Natural killer cell (primary cell): ENCODE measurements around the gene IL17REL. TPM values are rescaled to one million over a fixed set of nuclear protein-coding genes. Genes with fewer than 3 reads are reported as not detected.
"Not testable (repeated sequence)": the region's sequence is repeated elsewhere in the genome, so short reads cannot be mapped to it uniquely, and the experiment has no call there.

ENCODE experiments used
- ATAC-seq, 3 donors: fragments of 150-1000 bp in 2 of 3; fragments of 200-7000 bp in 1 of 3; cut with Tn5 transposase; 1 replicate in 1 of 3; 2 replicates in 2 of 3; pipeline ENCODE4 v1.10.0; 2021; ENCODE audit warnings: mild to moderate bottlenecking in 2 of 3, moderate library complexity in 2 of 3
- DNase-seq, 2 donors: peaks; one replicate each; pipeline versions ENCODE4 v3.0.0 to v3.0.0-alpha.2; 2013 to 2021; ENCODE audit warnings: mixed read lengths in 1 of 2
- H3K27ac ChIP-seq: one replicate; pipeline ENCODE4 v1.5.1; 2013; ENCODE audit warnings: mild to moderate bottlenecking, low read length
- H3K27me3 ChIP-seq: one replicate; pipeline ENCODE4 v1.6.1; 2013; ENCODE audit warnings: low read length; ENCODE audit not compliant: control insufficient read depth, insufficient read depth
- H3K36me3 ChIP-seq: one replicate; pipeline ENCODE4 v1.6.1; 2013; ENCODE audit warnings: low read length; ENCODE audit not compliant: control insufficient read depth, insufficient read depth
- H3K4me1 ChIP-seq: one replicate; pipeline ENCODE4 v1.6.1; 2013; ENCODE audit warnings: low read length; ENCODE audit not compliant: control insufficient read depth, insufficient read depth
- H3K4me3 ChIP-seq: one replicate; pipeline ENCODE4 v1.5.1; 2013; ENCODE audit warnings: low read length
- H3K9me3 ChIP-seq: one replicate; pipeline ENCODE4 v1.6.1; 2013; ENCODE audit warnings: low read length; ENCODE audit not compliant: control insufficient read depth, insufficient read depth
- H3K27ac Mint-ChIP-seq, 2 donors: one replicate each; pipeline ENCODE4 v1.8.0; 2022; ENCODE audit warnings: mild to moderate bottlenecking in 2 of 2, mixed read lengths in 2 of 2, moderate library complexity in 1 of 2
- H3K27me3 Mint-ChIP-seq, 2 donors: one replicate each; pipeline ENCODE4 v1.8.0; 2022; ENCODE audit warnings: low read depth in 2 of 2, mixed read lengths in 2 of 2
- H3K36me3 Mint-ChIP-seq: one replicate; pipeline ENCODE4 v1.8.0; 2022; ENCODE audit warnings: mixed read lengths
- H3K4me1 Mint-ChIP-seq, 2 donors: one replicate each; pipeline ENCODE4 v1.8.0; 2022; ENCODE audit warnings: mixed read lengths in 2 of 2
- H3K4me3 Mint-ChIP-seq: one replicate; pipeline ENCODE4 v1.8.0; 2022; ENCODE audit warnings: mild to moderate bottlenecking, moderate library complexity, mixed read lengths
- H3K9me3 Mint-ChIP-seq, 2 donors: one replicate each; pipeline ENCODE4 v1.8.0; 2022; ENCODE audit warnings: mixed read lengths in 2 of 2
- WGBS: methylation state at CpG from one replicate; pipeline ENCODE4 v1.1.7; 2013; ENCODE audit warnings: missing lambda C conversion rate; ENCODE audit not compliant: insufficient coverage; 5-methylcytosine and 5-hydroxymethylcytosine counted together
- intact Hi-C: fragments of 100-400 bp; cut with micrococcal nuclease; formaldehyde crosslinking; loops from one replicate; pipeline ENCODE4 v1.14.2; 2022
- total RNA-seq, 4 donors: library from RNA; stranded (reverse); fragments of 120-200 nt in 1 of 4; gene quantifications; one replicate each; pipeline versions ENCODE4 v1.2.3 to v1.2.4, GENCODE V29; 2013 to 2022
- TF ChIP-seq, protein P1 (sequence below): fragments of 200-600 bp; IDR thresholded peaks from one replicate; pipeline ENCODE4 v1.8.0; 2022; ENCODE audit warnings: antibody characterized with exemption

IL17REL gene
- total RNA-seq, 3 donors from 2014 or later (not counting 1 experiment from before 2014, with no cell fraction given): not detected

DNA sequence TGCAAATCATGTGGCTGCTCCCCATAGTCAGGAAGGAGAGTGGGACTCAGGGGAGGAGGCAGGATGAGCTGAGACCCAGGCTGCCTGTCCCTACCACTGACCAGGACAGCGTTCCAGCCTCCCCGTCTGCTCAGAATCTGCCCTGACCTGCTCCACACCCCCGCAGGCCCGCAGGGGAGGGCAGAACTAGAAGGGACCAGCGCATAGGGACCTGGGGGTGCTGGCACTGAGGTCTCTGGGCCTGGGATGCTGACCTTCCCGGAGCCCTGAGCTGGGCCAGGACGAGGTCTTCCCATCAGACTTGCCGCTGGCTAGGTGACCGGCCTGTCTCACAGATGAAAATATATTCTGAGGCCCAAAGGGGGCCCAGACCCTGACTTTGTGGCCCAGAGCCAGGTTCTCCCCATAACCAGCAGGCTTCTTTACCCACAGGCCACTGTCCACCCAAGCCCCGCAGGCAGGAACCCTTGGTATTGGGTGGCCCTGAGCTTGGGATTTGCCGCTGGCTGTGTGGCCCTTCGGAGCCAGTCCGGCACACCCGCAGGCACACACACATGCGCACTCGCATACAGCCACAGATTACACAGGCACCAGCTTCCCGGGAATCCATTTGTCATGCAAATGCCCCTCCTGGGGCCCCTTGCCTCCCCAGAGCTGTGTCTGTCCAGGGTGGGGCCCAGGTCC lies 65.8 kb downstream of the IL17REL start:
- no peaks in the 10 kb centered on the region for H3K27me3 Mint-ChIP-seq
- Histone ChIP-seq H3K27ac (no peak overlapping the region), H3K9me3 (peaks cover 4% of the 10 kb centered on the region), H3K27me3 (no peaks in the 10 kb centered on the region), H3K36me3 (no peaks in the 10 kb centered on the region), H3K4me3 (no peak overlapping the region), H3K4me1 (peaks cover 24% of the 10 kb centered on the region)
- ATAC-seq: no peak
- TF ChIP-seq, protein P1, sequence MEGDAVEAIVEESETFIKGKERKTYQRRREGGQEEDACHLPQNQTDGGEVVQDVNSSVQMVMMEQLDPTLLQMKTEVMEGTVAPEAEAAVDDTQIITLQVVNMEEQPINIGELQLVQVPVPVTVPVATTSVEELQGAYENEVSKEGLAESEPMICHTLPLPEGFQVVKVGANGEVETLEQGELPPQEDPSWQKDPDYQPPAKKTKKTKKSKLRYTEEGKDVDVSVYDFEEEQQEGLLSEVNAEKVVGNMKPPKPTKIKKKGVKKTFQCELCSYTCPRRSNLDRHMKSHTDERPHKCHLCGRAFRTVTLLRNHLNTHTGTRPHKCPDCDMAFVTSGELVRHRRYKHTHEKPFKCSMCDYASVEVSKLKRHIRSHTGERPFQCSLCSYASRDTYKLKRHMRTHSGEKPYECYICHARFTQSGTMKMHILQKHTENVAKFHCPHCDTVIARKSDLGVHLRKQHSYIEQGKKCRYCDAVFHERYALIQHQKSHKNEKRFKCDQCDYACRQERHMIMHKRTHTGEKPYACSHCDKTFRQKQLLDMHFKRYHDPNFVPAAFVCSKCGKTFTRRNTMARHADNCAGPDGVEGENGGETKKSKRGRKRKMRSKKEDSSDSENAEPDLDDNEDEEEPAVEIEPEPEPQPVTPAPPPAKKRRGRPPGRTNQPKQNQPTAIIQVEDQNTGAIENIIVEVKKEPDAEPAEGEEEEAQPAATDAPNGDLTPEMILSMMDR: no peak
- WGBS: 97% methylated on average over 17 of the region's 17 CpGs
- intact Hi-C loops: no loop called here
- peak overlapping the region; percentile 84 to 88 for H3K27ac Mint-ChIP-seq
- peaks cover 0 to 12% of the 10 kb centered on the region in 2 donors for H3K4me1 Mint-ChIP-seq
- H3K4me3 Mint-ChIP-seq: no peak overlapping the region
- H3K9me3 Mint-ChIP-seq: no peaks in the 10 kb centered on the region
- no peak for DNase-seq
- no peaks in the 10 kb centered on the region for H3K36me3 Mint-ChIP-seq

DNA sequence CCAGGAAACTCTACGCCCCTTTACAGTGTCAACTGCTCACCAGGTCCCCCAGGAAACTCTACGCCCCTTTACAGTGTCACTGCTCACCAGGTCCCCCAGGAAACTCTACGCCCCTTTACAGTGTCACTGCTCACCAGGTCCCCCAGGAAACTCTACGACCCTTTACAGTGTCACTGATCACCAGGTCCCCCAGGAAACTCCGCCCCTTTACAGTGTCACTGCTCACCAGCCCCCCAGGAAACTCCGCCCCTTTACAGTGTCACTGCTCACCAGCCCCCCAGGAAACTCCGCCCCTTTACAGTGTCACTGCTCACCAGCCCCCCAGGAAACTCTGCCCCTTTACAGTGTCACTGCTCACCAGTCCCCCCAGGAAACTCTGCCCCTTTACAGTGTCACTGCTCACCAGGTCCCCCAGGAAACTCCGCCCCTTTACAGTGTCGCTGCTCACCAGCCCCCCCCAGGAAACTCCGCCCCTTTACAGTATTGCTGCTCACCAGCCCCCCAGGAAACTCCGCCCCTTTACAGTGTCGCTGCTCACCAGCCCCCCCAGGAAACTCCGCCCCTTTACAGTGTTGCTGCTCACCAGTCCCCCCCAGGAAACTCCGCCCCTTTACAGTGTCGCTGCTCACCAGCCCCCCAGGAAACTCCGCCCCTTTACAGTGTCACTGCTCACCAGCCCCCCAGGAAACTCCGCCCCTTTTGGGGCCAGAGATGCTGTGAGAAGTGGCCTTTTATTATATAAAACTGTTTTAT lies 67.3 kb downstream of the IL17REL start:
- peak; percentile 52 to 88 for DNase-seq
- H3K9me3 ChIP-seq, H3K27me3 ChIP-seq, H3K36me3 ChIP-seq, H3K36me3 Mint-ChIP-seq, H3K4me3 ChIP-seq, H3K27me3 Mint-ChIP-seq, H3K9me3 Mint-ChIP-seq, intact Hi-C loops, H3K4me3 Mint-ChIP-seq: not testable (repeated sequence)
- 81% methylated on average over 8 of the region's 17 CpGs for WGBS
- ATAC-seq: peak; percentile 48 to 63 (median 57)
- peak overlapping the region; percentile 84 to 88 for H3K27ac Mint-ChIP-seq
- Histone ChIP-seq H3K27ac (peak overlapping the region; percentile 39), H3K4me1 (peaks cover 24% of the 10 kb centered on the region)
- peaks cover 0 to 18% of the 10 kb centered on the region in 2 donors for H3K4me1 Mint-ChIP-seq

Other genes starting within 250 kb of the IL17REL start
- gene BRD1, start 184.9 kb downstream of the IL17REL start, total RNA-seq: 100 to 1,000 TPM; 126 to 154 (median 132) TPM
- gene ZBED4, start 158.9 kb downstream of the IL17REL start, total RNA-seq: 10 to 100 TPM; 21.1 to 24.5 (median 22.7) TPM
- gene ALG12, start 94.3 kb downstream of the IL17REL start, total RNA-seq: 10 to 100 TPM; 17.2 to 22.7 (median 19.2) TPM
- gene CRELD2, start 94.1 kb downstream of the IL17REL start, total RNA-seq: 10 to 100 TPM; 45.1 to 69.8 (median 48.5) TPM
- 100 to 1,000 TPM; 107 to 130 (median 129) TPM for gene PIM3, start 52.0 kb downstream of the IL17REL start, total RNA-seq
- gene TTLL8, start 45.5 kb upstream of the IL17REL start, total RNA-seq: not detected
- 10 to 100 TPM; 67.7 to 96.1 (median 73.7) TPM for gene MLC1, start 72.7 kb upstream of the IL17REL start, total RNA-seq
- 1 to 10 TPM in 2 of 3 donors, not detected in 1; 1.0 to 1.7 TPM for gene MOV10L1, start 77.2 kb upstream of the IL17REL start, total RNA-seq
- gene PANX2, start 158.0 kb upstream of the IL17REL start, total RNA-seq: 1 to 10 TPM in 1 of 3 donors, under 1 TPM in 2; 0.16 to 3.4 (median 0.27) TPM
- gene TRABD, start 173.1 kb upstream of the IL17REL start, total RNA-seq: 100 to 1,000 TPM; 129 to 138 (median 132) TPM
- 10 to 100 TPM; 37.3 to 45.2 (median 37.6) TPM for gene SELENOO, start 188.2 kb upstream of the IL17REL start, total RNA-seq
- gene TUBGCP6, start 232.3 kb upstream of the IL17REL start, total RNA-seq: 100 to 1,000 TPM; 105 to 126 (median 118) TPM
- gene HDAC10, start 238.5 kb upstream of the IL17REL start, total RNA-seq: 100 to 1,000 TPM; 112 to 131 (median 123) TPM
- gene MAPK12, start 248.9 kb upstream of the IL17REL start, total RNA-seq: 1 to 10 TPM; 2.2 to 2.5 (median 2.4) TPM